Small intestine (tissue), 7 donors: ENCODE measurements around the gene ZMIZ2. TPM values are rescaled to one million over a fixed set of nuclear protein-coding genes. Genes with fewer than 3 reads are reported as not detected.

Source experiments
- DNase-seq, 2 donors: peaks; one replicate each; pipeline versions ENCODE4 v3.0.0 to v3.0.0-alpha.2; 2013
- FAIRE-seq: peaks from 2 replicates; lab custom pipeline; 2012; peaks lifted over from hg19 to GRCh38; lab: Jason Lieb, UNC
- H3K27ac ChIP-seq, 3 donors: one replicate each; pipeline ENCODE4 v1.5.1; 2013; ENCODE audit warnings: low read length in 2 of 3, mild to moderate bottlenecking in 2 of 3, control low read depth in 1 of 3, inconsistent platforms in 1 of 3, low read depth in 1 of 3, moderate library complexity in 1 of 3
- H3K27me3 ChIP-seq, 3 donors: one replicate each; pipeline ENCODE4 v1.6.1; 2013; ENCODE audit warnings: low read length in 3 of 3, inconsistent platforms in 1 of 3; ENCODE audit not compliant: control insufficient read depth in 3 of 3, insufficient read depth in 3 of 3
- H3K36me3 ChIP-seq, 3 donors: one replicate each; pipeline ENCODE4 v1.6.1; 2013; ENCODE audit warnings: low read length in 3 of 3, inconsistent platforms in 1 of 3, low read depth in 1 of 3, mild to moderate bottlenecking in 1 of 3, moderate library complexity in 1 of 3; ENCODE audit not compliant: control insufficient read depth in 3 of 3, insufficient read depth in 2 of 3
- H3K4me1 ChIP-seq, 3 donors: one replicate each; pipeline ENCODE4 v1.6.1; 2013; ENCODE audit warnings: low read length in 2 of 3, inconsistent platforms in 1 of 3, low read depth in 1 of 3, mild to moderate bottlenecking in 1 of 3, moderate library complexity in 1 of 3; ENCODE audit not compliant: control insufficient read depth in 3 of 3, insufficient read depth in 2 of 3
- H3K4me3 ChIP-seq, 3 donors: one replicate each; pipeline ENCODE4 v1.5.1; 2013; ENCODE audit warnings: low read length in 3 of 3, control low read depth in 1 of 3, inconsistent platforms in 1 of 3, low read depth in 1 of 3, mild to moderate bottlenecking in 1 of 3, moderate library complexity in 1 of 3
- H3K9me3 ChIP-seq, 2 donors: one replicate each; pipeline ENCODE4 v1.6.1; 2013; ENCODE audit warnings: low read depth in 1 of 2, low read length in 1 of 2; ENCODE audit not compliant: control insufficient read depth in 2 of 2, insufficient read depth in 1 of 2
- WGBS, 3 donors: extraction: QIAGEN DNeasy Blood & Tissue Kit; methylation state at CpG; one replicate each; pipeline ENCODE4 v1.1.7; 2013; 5-methylcytosine and 5-hydroxymethylcytosine counted together
- polyA plus RNA-seq, 4 donors: library from polyadenylated mRNA; stranded (reverse) in 3 of 4; unstranded in 1 of 4; fragments of 200-250 nt in 3 of 4; fragments of 120-200 nt in 1 of 4; gene quantifications; one replicate each; pipeline versions ENCODE4 v1.2.1 to v1.2.3, GENCODE V29; 2013
- donor health status: healthy with polysubstance abuse.
- donor health status: control.
- donor health status: control.
- donor health status: Bipolar disorder and iron deficiency.
- donor health status: healthy.

Gene ZMIZ2
- polyA plus RNA-seq, 4 donors: 18.9 to 75.2 (median 37.6) TPM

GRCh38 chr7:44733708-44734481 lies 14.8 kb upstream of the ZMIZ2 start:
- Histone ChIP-seq H3K4me1 (no peaks in the 10 kb centered on the region), H3K9me3 (no peaks in the 10 kb centered on the region), H3K27me3 (no peaks in the 10 kb centered on the region), H3K36me3 (no peaks in the 10 kb centered on the region), H3K27ac (no peak overlapping the region), H3K4me3 (no peak overlapping the region)
- 62 to 75% (median 68%) methylated on average over 5 of the region's 5 CpGs for whole genome bisulfite sequencing, 3 donors
- DNase-seq (no peak), FAIRE-seq (no peak)

- WGBS, 3 donors: 71 to 79% (median 78%) methylated on average over 5 of the region's 5 CpGs
- no peak overlapping the region for H3K27ac ChIP-seq
- no peak for FAIRE-seq
- H3K36me3 ChIP-seq: no peaks in the 10 kb centered on the region
- no peaks in the 10 kb centered on the region for H3K9me3 ChIP-seq
- H3K27me3 ChIP-seq: no peaks in the 10 kb centered on the region
- no peak for DNase-seq
- H3K4me3 ChIP-seq: no peak overlapping the region
- no peaks in the 10 kb centered on the region for H3K4me1 ChIP-seq
Observed at GRCh38 chr7:44735403-44736165, 13.1 kb upstream of the ZMIZ2 start.

GRCh38 chr7:44736896-44737295 lies 11.8 kb upstream of the ZMIZ2 start:
- DNase-seq (no peak), FAIRE-seq (no peak)
- no peak overlapping the region for H3K27ac ChIP-seq
- H3K4me3 ChIP-seq: no peak overlapping the region
- no peaks in the 10 kb centered on the region for H3K27me3 ChIP-seq
- H3K36me3 ChIP-seq: no peaks in the 10 kb centered on the region
- no peaks in the 10 kb centered on the region for H3K4me1 ChIP-seq
- WGBS, 3 donors: 72 to 80% (median 76%) methylated on average over 3 of the region's 3 CpGs
- H3K9me3 ChIP-seq: no peaks in the 10 kb centered on the region

GRCh38 chr7:44738051-44738723 lies 10.5 kb upstream of the ZMIZ2 start:
- no peak overlapping the region for H3K4me3 ChIP-seq
- no peaks in the 10 kb centered on the region for H3K27me3 ChIP-seq
- no peaks in the 10 kb centered on the region for H3K36me3 ChIP-seq
- WGBS, 3 donors: 91 to 94% (median 93%) methylated on average over 4 of the region's 4 CpGs
- H3K27ac ChIP-seq: no peak overlapping the region
- no peaks in the 10 kb centered on the region for H3K9me3 ChIP-seq
- DNase-seq (no peak), FAIRE-seq (no peak)
- H3K4me1 ChIP-seq: no peaks in the 10 kb centered on the region

GRCh38 chr7:44738876-44739665 lies 9.6 kb upstream of the ZMIZ2 start:
- no peaks in the 10 kb centered on the region for H3K9me3 ChIP-seq
- H3K36me3 ChIP-seq: no peaks in the 10 kb centered on the region
- H3K4me3 ChIP-seq: no peak overlapping the region
- DNase-seq (no peak), FAIRE-seq (no peak)
- H3K27ac ChIP-seq: no peak overlapping the region
- H3K4me1 ChIP-seq: no peaks in the 10 kb centered on the region
- no peaks in the 10 kb centered on the region for H3K27me3 ChIP-seq
- whole genome bisulfite sequencing, 3 donors: 92 to 96% (median 92%) methylated on average over 23 of the region's 23 CpGs

GRCh38 chr7:44740055-44740454 lies 8.6 kb upstream of the ZMIZ2 start:
- H3K36me3 ChIP-seq: no peaks in the 10 kb centered on the region
- WGBS, 3 donors: 91 to 97% (median 95%) methylated on average over 2 of the region's 2 CpGs
- no peaks in the 10 kb centered on the region for H3K27me3 ChIP-seq
- H3K27ac ChIP-seq: no peak overlapping the region
- DNase-seq (no peak), FAIRE-seq (no peak)
- no peak overlapping the region for H3K4me3 ChIP-seq
- no peaks in the 10 kb centered on the region for H3K4me1 ChIP-seq
- H3K9me3 ChIP-seq: no peaks in the 10 kb centered on the region

GRCh38 chr7:44743750-44744149 lies 4.9 kb upstream of the ZMIZ2 start:
- Histone ChIP-seq H3K4me1 (peaks cover 0 to 2% (median 0%) of the 10 kb centered on the region in 3 donors), H3K27me3 (no peaks in the 10 kb centered on the region), H3K9me3 (no peaks in the 10 kb centered on the region), H3K36me3 (no peaks in the 10 kb centered on the region), H3K4me3 (no peak overlapping the region), H3K27ac (no peak overlapping the region)
- FAIRE-seq (no peak), DNase-seq (no peak)
- WGBS, 3 donors: 69 to 79% (median 76%) methylated on average over 1 of the region's 1 CpG
